Measurements from ENCODE around the gene CDH4.

CDH4 gene

GRCh38 chr20:61303675-61304074 is 51.6 kb downstream of the CDH4 start:
- no peak for DNase-seq

GRCh38 chr20:61304750-61305149 is 52.7 kb downstream of the CDH4 start:
- no peak for DNase-seq

DNA sequence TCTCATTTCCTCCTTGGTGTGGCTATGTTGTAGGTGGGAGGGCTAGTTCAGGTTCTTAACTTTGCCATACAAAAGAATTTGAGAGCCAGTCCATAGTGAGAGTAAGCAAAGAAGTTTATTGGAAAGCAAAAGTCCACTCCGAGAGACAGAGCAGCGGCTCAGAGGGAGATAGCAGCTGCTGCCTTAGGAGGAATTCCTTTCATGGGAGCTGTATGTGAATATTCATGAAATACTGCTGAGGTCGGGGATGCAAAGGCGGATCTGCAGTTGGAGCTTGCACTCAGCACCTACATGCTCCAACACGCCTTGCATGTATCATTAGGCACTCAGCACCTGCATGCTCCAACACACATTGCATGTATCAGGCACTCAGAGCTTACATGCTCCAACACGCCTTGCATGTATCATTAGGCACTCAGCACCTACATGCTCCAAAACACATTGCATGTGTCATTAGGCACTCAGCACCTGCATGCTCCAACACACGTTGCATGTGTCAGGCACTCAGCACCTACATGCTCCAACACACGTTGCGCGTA is 54.9 kb downstream of the CDH4 start:
- no peak for DNase-seq

DNA sequence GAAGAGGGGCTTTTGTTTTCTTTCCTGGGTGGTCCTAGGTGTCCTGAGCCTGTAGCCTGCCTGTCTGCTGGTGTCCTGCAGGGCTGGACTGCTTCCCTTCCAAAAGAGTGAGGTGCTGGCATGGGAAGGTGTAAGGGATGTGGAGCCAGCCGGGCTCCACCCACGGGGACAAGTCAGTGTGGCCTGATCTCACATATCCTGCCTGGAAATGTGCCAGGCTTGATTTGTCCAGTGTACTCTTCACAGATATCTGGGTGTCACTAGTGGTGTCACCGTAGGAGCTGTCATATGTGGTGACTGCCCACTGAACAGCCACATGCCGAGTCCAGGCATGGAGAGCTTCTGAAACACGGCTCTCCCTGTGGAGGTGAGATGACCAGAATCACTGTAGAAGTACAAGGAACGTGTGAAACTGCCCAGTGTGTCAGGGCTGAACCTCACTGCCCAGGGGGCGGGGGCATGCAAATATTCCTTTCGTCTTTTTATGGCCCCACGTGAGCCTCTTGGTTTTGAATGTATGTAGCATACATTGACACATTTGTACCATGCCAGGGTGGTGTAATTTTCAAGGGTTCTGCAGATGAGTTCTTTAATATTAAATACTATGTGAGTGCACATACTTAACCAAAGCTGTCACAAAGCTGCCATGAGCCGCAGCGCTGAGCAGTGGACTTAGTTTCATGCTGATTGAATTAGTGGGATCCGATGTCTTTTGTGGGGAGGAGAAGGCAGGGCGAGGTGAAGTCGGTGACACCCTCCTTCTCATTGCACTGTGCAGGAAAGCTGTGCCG is 55.8 kb downstream of the CDH4 start:
- DNase-seq, result no peak

DNA sequence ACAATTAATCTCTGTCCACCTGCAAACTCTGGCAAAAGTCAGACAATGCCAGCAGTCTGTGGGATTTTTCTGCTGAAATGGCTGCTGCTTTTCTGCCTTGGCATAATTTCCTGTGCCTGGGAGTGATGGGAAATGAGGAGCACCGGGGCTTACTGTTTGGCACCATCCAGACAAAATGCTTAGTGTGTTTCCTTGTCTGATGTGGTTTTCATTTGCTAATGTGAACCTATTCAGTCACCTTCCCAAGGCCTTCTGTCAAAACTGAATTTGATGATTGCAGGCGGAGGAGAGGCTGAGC is 56.4 kb downstream of the CDH4 start:
- no peak for DNase-seq

DNA sequence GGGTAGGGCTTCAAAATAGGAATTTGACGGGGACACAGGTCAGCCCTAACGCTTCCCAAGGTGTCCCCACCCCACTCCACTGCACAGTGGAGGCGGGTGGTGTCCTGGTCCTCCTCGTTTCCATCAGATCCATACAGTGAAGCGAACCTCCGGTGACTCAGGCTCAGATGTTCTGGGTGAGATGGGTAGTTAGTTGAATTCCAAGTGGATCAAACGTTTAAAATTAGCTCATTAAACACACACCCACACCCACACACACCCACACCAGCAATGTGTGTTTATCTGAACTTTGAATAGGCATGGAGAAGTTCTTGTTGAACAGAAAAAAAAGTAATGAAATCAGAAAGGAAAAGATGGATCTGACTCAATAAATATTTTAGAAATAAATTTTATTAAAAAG is 58.9 kb downstream of the CDH4 start:
- DNase-seq, result no peak

DNA sequence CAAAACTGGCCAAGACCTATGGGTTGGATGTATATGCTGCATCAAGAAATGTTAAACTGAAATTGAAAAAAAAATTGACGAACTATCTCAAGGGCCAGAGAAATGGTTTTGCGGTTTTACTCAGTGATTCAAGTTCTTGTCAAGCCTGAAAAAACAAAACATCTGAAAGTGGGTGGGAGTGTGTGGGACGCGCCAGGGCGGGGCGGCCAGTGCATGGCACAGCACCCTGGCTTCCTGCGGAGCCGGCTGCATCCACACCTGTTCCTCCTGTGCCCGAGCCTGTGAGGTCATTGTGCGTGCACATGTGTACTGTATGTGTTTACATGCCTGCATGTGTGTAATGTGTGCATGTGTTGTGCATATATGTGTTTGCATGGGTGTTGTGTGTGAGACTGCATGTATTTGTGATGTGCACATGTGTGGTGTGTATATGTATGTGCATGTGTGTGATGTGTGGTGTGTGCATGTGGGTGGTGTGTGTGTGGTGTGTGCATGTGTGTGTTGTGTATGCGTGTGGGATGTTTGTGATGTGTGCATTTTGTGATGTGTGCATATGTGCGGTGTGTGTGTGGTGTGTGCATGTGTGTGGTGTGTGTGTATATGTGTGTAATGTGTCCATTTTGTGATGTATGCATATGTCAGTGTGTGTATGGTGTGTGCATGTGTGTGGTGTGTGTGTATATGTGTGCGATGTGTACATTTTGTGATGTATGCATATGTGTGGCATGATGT is 59.8 kb downstream of the CDH4 start:
- no peak for DNase-seq

- no peak for DNase-seq
Measured at GRCh38 chr20:61312925-61313324, 60.9 kb downstream of the CDH4 start.

GRCh38 chr20:61313396-61313795 is 61.3 kb downstream of the CDH4 start:
- no peak for DNase-seq

DNA sequence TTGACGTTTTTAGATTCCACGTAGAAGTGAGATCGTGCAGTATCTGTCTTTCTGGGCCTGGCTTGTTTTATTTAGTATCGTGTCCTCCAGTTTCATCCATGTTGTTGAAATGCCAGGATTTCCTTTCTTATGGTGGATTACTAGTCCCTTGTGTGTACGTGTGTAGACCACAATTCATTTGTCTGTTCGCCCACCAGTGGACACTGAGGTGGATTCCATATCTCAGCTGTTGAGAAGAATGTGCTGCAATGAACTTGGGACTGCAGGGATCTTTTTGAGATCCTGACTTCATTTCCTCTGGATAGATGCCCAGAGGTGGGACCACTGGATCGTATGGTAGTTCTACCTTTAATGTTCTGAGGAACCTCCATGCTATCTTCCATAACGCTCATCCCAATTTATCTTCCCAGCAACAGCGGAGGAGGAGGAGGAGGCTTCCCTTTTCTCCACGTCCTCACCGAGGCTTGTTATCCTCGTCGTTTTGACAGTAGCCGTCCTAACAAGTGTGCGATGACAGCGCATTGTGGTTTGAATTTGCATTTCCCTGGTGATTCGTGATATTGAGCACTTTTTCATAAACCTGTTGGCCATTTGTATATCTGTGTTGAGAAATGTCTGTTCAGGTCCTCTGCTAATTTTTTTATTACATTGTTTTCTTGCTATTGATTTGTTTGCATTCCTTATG is 62.4 kb downstream of the CDH4 start:
- DNase-seq, result no peak

DNA sequence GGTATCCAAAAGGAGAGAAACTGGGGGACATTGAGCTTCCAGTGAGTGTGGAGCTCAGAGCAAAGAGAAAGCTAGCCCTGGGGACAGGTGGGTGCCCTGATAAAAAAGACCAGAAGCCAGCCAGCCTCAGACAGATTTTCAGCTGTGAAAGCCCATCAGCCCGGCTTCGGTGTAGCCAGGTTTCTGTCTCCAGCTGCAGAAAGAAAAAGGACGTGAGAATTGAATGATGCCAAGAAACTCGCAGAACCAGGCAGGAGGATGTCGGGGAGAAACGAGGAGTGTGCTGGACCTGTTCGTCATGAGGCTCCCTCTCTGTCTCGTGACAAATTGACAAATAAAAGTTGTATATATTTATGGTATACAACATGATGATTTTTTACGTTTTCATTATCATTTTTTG is 63.3 kb downstream of the CDH4 start:
- DNase-seq, result no peak

DNA sequence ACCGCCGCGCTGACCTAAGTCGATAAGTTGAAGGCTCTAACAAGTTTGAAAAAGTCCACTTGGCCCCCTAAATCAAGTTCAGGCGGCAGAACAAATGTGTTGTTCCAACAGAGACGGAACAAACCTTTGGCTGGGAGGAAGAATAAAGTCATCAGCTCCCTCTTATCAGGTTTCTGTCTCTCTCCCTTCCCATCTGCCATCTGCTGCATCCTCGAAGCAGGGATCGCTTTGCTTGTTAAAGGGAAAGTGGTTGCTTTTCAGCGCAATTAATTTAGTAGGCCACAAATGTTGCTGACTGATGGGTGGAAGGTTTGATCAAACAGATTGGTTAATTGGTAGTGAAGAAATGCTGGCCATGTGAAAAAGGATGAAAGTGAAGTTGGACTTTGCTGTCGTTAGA is 64.3 kb downstream of the CDH4 start:
- DNase-seq, result no peak

GRCh38 chr20:61317966-61318530 is 66.0 kb downstream of the CDH4 start:
- no peak for DNase-seq

- DNase-seq, result no peak
Measured at GRCh38 chr20:61320691-61321425, 68.8 kb downstream of the CDH4 start.

GRCh38 chr20:61321481-61321880 is 69.4 kb downstream of the CDH4 start:
- DNase-seq, result no peak

- no peak for DNase-seq
Measured at GRCh38 chr20:61322151-61322865, 70.2 kb downstream of the CDH4 start.

GRCh38 chr20:61324906-61325305 is 72.8 kb downstream of the CDH4 start:
- no peak for DNase-seq

DNA sequence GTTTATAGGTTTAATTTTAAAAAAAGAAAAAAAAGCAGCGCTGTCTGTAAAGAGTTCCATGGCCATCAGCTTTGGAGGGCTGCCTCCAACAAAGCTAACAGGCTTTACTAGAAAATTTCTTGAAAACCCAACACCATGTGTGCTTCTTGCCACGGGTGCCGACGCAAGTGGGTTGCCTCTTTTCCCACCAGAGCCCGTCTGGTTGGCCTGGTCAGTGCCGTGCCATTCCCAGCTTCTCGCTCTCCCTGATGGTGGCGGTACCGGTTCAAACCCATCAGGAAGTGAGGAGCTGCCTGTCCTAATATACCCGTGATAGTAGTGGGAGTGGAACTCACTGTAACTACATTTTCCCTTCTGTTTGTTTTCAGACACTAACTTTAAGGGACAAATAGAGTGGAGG is 73.7 kb downstream of the CDH4 start:
- no peak for DNase-seq

DNA sequence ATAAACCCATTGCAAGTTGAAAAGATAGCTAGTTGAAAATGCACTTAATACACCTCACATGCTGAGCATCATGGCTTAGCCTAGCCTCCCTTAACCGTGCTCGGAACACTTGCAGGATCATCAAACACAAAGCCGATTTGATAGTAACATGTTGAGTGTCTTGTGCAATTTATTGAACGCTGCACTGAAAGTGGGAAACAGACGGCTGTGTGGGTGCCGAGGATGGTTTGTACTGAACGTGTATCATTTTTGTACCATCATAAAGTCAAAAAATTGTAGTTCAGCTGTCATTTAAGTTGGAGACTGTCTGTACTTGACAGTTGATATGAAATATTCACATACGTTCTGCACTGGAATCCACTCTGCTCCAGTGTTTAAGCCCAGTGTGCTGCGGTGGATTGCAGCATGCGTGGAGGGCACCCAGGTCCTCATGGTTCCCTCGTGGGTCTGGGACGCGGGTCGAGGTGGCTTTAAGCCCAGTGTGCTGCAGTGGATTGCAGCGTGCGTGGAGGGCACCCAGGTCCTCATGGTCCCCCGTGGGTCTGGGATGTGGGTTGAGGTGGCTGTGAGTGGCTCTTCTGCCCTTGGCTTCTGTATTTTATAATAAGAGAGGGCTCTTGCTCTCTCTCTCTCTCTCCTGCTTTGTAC is 77.0 kb downstream of the CDH4 start:
- DNase-seq, result no peak

DNA sequence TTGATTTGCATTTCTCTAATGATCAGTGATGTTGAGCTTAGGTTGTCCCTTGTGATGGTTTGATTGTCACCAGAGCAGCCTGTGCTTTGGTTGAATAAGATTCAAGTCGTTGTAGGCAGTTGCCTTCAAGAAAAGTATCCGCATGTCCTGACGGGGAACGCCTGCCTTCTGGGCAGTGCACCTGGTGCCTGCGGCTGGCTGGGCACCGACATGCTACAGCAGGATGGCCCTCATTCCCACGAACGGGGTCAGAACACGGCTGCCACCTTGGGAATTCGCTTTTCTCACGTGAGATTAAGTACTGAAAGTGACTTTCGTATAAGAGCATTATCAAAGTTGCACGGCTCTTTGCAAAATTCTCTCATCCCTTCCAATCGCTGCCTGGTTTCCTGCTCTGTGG is 78.4 kb downstream of the CDH4 start:
- DNase-seq, result no peak

GRCh38 chr20:61331543-61331942 is 79.5 kb downstream of the CDH4 start:
- DNase-seq, result no peak

Data from fibroblast of skin of right quadriceps (primary cell).